ENCODE results near the gene HASPIN.

DNA sequence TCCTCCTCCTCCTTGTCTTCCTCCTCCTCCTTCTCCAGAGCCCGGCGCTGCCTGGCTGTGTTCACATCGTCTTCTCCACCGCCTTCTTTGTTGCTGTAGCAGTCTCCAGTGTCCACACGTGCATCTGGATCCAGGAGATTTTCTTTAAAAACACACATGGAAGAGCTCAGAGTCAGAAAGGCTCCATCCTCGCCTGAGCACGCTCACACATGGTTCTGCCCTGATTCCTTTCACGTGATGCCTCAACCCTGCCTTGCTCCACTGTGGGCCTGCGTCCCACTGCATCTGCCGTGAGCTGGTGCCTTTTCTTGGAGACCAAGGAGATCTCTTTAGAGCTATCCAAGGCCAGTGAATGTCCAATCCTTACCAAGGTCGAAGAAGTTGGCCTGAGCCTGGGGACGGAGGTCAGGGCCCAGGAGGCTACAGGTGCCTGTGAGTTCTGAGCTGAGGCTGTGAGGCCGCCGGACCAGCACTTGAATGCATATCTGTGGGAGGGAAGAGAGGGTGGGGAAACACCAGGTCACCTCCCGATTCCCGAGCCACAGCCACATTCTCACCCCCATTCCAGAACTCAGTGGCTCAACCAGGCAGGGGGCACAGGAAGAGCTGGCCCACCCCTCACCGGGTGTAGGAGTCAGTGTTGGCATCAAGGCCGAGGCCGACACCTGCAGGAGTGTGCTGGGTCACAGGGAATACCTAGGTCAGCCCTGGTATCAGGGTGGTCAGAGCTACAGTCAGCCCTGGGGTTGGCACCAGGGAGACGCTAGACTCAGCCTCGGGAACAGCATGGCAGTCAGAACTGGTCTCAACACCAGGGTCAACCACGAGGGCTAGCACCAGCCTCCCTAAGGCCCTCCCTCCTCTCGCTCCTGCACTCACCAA, 37.6 kb downstream of the HASPIN start:
- TF ChIP-seq TAF1 (IDR thresholded peaks at IDR 0.05; ENCODE audit: low read depth, low read length) (no peak), POLR2A (IDR thresholded peaks at IDR 0.05; ENCODE audit: low read depth, low read length) (no peak), PAX5 (IDR thresholded peaks at IDR 0.05; ENCODE audit: insufficient read depth, low read length, severe bottlenecking) (no peak), POLR2AphosphoS5 (IDR thresholded peaks at IDR 0.05; ENCODE audit: low read depth, low read length) (no peak)
